SK-N-SH (cell line): ENCODE measurements around the gene DNAH10.

Experiments
- MXI1 ChIP-seq: IDR thresholded peaks from 2 replicates; pipeline ENCODE4 v1.6.1; 2012; ENCODE audit warnings: mild to moderate bottlenecking, low read depth, low read length, improper control_type of control experiment
- RFX5 ChIP-seq: IDR thresholded peaks from 2 replicates; pipeline ENCODE4 v1.6.1; 2012; ENCODE audit warnings: mild to moderate bottlenecking, improper control_type of control experiment, low read length
- TF ChIP-seq, protein P1 (sequence below): fragments of 200-600 bp; sonication (generic); IDR thresholded peaks from 2 replicates; pipeline ENCODE4 v1.6.1; 2017; ENCODE audit warnings: antibody characterized with exemption, mild to moderate bottlenecking, moderate library complexity

DNA sequence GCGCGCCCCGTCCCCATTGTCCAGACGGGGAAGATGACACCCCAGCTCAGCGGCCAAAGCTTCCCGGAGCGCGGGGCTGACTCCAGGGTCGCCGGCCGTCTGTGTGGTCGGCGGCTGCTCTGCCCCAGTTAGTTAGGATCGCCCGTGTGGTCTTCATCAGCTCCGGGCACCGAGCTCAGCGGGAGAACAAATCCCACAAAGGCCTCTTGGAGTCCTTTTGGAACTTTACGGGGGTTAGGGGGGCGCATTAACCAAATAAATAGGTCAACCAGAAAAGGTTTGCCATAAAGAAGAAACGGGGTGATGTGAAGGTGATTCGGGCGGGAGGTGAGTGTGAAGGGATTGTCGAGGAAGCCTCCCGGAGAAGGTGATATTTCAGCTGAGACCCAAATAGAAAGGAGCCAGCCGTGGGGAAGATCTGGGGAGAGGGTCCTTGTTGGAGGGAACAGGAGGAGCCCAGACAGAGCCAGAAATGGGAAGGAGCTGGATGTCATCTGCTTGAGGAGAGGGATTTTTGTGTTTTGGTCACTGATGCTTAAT, 49.3 kb upstream of the DNAH10 start:
- TF ChIP-seq RFX5 (no peak), MXI1 (no peak)
- TF ChIP-seq, protein P1, sequence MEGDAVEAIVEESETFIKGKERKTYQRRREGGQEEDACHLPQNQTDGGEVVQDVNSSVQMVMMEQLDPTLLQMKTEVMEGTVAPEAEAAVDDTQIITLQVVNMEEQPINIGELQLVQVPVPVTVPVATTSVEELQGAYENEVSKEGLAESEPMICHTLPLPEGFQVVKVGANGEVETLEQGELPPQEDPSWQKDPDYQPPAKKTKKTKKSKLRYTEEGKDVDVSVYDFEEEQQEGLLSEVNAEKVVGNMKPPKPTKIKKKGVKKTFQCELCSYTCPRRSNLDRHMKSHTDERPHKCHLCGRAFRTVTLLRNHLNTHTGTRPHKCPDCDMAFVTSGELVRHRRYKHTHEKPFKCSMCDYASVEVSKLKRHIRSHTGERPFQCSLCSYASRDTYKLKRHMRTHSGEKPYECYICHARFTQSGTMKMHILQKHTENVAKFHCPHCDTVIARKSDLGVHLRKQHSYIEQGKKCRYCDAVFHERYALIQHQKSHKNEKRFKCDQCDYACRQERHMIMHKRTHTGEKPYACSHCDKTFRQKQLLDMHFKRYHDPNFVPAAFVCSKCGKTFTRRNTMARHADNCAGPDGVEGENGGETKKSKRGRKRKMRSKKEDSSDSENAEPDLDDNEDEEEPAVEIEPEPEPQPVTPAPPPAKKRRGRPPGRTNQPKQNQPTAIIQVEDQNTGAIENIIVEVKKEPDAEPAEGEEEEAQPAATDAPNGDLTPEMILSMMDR = no peak
